ENCODE data around the gene HSDL2.
"Not testable (repeated sequence)": the region's sequence is repeated elsewhere in the genome, so short reads cannot be mapped to it uniquely, and the experiment has no call there.

The HSDL2 gene

DNA sequence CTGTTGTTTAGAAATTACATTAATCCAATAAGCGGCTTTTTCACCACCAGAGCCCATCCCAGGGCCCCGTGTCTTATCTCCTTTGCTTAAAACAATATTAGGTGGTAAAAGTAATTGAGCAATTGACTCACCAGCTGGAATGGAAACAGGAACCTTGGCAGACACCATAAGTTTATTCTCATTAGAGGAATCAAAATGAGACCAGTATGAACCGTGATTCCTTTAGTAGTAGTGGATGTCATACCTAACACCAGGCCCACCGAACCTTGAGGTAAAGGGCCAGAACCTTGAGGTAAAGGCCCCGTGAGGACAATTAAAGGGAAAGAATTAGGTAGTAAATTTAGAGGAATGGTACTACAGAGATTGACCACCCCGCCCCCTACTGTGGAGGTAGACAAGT, 16.5 kb downstream of the HSDL2 start:
- TF ChIP-seq Cebpa-rat (IDR thresholded peaks at IDR 0.05): no peak
- no peaks in the 10 kb centered on the region for H3K27me3 ChIP-seq
- peaks cover 30% of the 10 kb centered on the region for H3K36me3 ChIP-seq
- H3K4me3 ChIP-seq: no peak overlapping the region
- H3K4me2 ChIP-seq: no peak overlapping the region
- no peak overlapping the region for H3K9ac ChIP-seq
- no peaks in the 10 kb centered on the region for H4K20me1 ChIP-seq
- no peak overlapping the region for H3K27ac ChIP-seq
- no peaks in the 10 kb centered on the region for H3K4me1 ChIP-seq
- peaks cover 37% of the 10 kb centered on the region for H3K9me3 ChIP-seq

GRCh38 chr9:112396872-112397271, 17.0 kb downstream of the HSDL2 start:
- Histone ChIP-seq H3K36me3 (peaks cover 30% of the 10 kb centered on the region), H3K27me3 (no peaks in the 10 kb centered on the region), H3K9ac (no peak overlapping the region), H4K20me1 (no peaks in the 10 kb centered on the region), H3K4me1 (no peaks in the 10 kb centered on the region), H3K4me3 (no peak overlapping the region), H3K4me2 (no peak overlapping the region), H3K27ac (no peak overlapping the region), H3K9me3 (peaks cover 37% of the 10 kb centered on the region)
- no peak for TF ChIP-seq Cebpa-rat (IDR thresholded peaks at IDR 0.05)

DNA sequence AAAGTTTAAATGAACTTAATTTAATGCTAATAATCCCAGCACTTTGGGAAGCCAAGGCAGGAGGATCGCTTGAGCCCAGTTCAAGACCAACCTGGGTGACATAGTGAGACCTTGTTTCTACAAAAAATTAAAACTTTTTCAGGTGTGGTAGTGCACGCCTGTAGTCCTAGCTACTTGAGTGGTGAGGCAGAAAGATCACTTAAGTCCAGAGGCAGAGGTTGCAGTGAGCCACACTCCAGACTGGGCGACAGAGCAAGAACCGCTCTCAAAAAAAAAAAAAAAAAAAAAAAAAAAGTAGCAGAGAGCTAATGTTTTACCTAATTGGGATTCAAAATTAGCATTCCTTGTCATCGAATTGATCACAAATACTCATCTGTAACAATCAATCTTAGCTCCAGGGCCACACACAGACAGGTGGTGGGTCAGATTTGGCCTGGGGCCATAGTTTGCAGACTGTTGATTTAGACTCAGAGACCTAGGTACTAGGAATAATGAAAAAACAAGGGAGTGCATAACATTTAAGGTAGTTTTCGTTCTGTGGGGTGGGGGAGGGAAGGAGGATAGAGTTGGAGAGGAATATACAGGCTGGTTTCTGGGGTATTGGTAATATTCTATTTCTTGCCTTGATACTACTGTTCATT, 21.4 kb downstream of the HSDL2 start:
- no peaks in the 10 kb centered on the region for H3K27me3 ChIP-seq
- H3K9me3 ChIP-seq: peaks cover 37% of the 10 kb centered on the region
- H3K9ac ChIP-seq: no peak overlapping the region
- H3K27ac ChIP-seq: no peak overlapping the region
- TF ChIP-seq Cebpa-rat (IDR thresholded peaks at IDR 0.05): no peak
- H4K20me1 ChIP-seq: no peaks in the 10 kb centered on the region
- no peak overlapping the region for H3K4me2 ChIP-seq
- H3K36me3 ChIP-seq: peaks cover 34% of the 10 kb centered on the region
- no peaks in the 10 kb centered on the region for H3K4me1 ChIP-seq
- H3K4me3 ChIP-seq: no peak overlapping the region

DNA sequence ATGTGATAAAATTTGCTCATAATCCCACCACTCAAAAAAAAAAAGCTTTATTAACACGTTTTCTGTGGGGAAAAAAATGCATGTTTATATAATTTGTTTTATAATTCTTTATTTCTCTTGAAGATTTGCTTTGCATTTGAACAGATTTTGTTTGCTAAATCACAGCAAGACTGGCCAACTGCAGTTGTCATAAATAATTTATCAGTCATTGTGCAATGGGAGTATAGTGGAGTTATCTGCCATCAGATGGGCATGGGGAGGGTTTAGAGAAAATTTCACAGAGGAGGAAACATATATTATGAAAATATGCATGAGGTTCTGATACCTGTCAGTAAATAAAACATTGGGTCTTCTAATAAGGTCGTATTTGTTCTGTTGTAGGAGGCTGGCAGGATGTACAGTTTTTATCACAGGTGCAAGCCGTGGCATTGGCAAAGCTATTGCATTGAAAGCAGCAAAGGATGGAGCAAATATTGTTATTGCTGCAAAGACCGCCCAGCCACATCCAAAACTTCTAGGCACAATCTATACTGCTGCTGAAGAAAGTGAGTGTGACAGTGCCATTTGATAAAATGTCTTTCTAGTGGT, 23.8 kb downstream of the HSDL2 start:
- H3K4me2 ChIP-seq: no peak overlapping the region
- H3K9me3 ChIP-seq: peaks cover 17% of the 10 kb centered on the region
- H3K4me1 ChIP-seq: no peaks in the 10 kb centered on the region
- H3K27ac ChIP-seq: no peak overlapping the region
- no peak overlapping the region for H3K4me3 ChIP-seq
- H4K20me1 ChIP-seq: no peaks in the 10 kb centered on the region
- no peaks in the 10 kb centered on the region for H3K27me3 ChIP-seq
- no peak overlapping the region for H3K9ac ChIP-seq
- no peak for TF ChIP-seq Cebpa-rat (IDR thresholded peaks at IDR 0.05)
- H3K36me3 ChIP-seq: peaks cover 33% of the 10 kb centered on the region

DNA sequence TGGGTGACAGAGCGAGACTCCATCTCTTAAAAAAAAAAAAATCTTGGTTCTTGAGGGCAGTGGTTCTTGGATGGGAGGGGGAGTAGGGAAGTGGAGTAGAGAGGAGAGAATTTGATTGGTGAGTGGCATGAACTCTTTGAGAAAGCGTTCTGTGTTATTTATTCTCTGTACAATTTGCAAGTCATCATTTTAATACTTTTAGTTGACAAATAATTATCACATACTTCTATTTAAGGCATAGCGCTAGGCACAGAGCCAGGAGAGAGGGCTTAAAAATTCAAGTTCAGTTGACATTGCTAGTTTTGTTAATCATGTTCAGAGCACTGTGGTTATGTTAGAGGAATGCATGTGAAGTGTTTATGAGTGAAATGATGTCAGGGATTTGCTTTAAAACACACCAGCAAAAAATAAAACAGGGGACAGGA, 24.6 kb downstream of the HSDL2 start:
- Histone ChIP-seq H3K4me2 (no peak overlapping the region), H3K4me1 (no peaks in the 10 kb centered on the region), H3K27me3 (no peaks in the 10 kb centered on the region), H3K4me3 (no peak overlapping the region), H4K20me1 (no peaks in the 10 kb centered on the region), H3K9ac (no peak overlapping the region), H3K27ac (no peak overlapping the region), H3K36me3 (peaks cover 32% of the 10 kb centered on the region), H3K9me3 (peaks cover 8% of the 10 kb centered on the region)
- TF ChIP-seq Cebpa-rat (IDR thresholded peaks at IDR 0.05): no peak

DNA sequence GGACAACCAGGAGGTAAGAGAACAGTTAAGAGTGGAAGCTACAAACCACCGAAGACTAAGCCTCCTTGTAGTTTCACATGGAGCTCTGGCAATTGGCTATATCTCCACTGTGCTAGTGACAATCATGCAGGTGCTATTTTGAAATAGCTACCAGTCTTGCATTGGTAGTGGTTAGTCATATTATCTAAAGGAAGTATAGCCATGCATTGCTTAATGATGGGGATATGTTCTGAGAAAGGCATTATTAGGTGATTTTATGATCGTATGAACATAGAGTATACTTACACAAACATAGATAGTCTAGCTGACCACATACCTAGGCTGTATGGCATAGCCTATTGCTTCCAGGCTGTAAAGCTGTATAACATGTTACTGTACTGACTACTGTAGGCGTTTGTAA, 28.4 kb downstream of the HSDL2 start:
- Histone ChIP-seq H3K27me3 (no peaks in the 10 kb centered on the region), H3K9ac (no peak overlapping the region), H4K20me1 (no peaks in the 10 kb centered on the region), H3K4me1 (no peaks in the 10 kb centered on the region), H3K4me3 (no peak overlapping the region), H3K27ac (no peak overlapping the region), H3K9me3 (no peaks in the 10 kb centered on the region), H3K36me3 (peaks cover 36% of the 10 kb centered on the region), H3K4me2 (no peak overlapping the region)
- no peak for TF ChIP-seq Cebpa-rat (IDR thresholded peaks at IDR 0.05)

DNA sequence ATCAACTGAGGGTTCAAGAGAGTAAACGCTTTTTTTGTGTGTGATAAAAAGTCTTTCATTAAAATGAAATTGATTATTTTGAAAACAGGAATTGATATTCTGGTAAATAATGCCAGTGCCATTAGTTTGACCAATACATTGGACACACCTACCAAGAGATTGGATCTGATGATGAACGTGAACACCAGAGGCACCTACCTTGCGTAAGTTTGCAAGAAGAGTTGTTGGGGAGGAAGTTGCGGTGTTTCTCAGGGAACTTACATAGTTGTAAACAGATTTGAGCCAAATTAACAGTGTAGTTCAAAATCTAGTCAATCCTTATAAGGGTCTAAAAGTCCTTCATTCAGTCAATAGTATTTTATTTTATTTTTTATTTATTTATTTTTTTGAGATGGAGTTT, 28.9 kb downstream of the HSDL2 start:
- no peaks in the 10 kb centered on the region for H4K20me1 ChIP-seq
- H3K27ac ChIP-seq: no peak overlapping the region
- no peaks in the 10 kb centered on the region for H3K9me3 ChIP-seq
- no peak overlapping the region for H3K4me2 ChIP-seq
- H3K4me1 ChIP-seq: no peaks in the 10 kb centered on the region
- no peak overlapping the region for H3K4me3 ChIP-seq
- no peak for TF ChIP-seq Cebpa-rat (IDR thresholded peaks at IDR 0.05)
- no peak overlapping the region for H3K9ac ChIP-seq
- no peaks in the 10 kb centered on the region for H3K27me3 ChIP-seq
- H3K36me3 ChIP-seq: peaks cover 37% of the 10 kb centered on the region

- no peak overlapping the region for H3K27ac ChIP-seq
- H3K9ac ChIP-seq: no peak overlapping the region
- no peaks in the 10 kb centered on the region for H3K9me3 ChIP-seq
- no peak overlapping the region for H3K4me3 ChIP-seq
- no peaks in the 10 kb centered on the region for H3K27me3 ChIP-seq
- no peaks in the 10 kb centered on the region for H4K20me1 ChIP-seq
- H3K4me1 ChIP-seq: no peaks in the 10 kb centered on the region
- H3K4me2 ChIP-seq: no peak overlapping the region
- TF ChIP-seq Cebpa-rat (IDR thresholded peaks at IDR 0.05): no peak
- peaks cover 37% of the 10 kb centered on the region for H3K36me3 ChIP-seq
Observed at GRCh38 chr9:112409758-112410157, 29.9 kb downstream of the HSDL2 start.

- H3K4me3 ChIP-seq: no peak overlapping the region
- peaks cover 30% of the 10 kb centered on the region for H3K36me3 ChIP-seq
- H3K27me3 ChIP-seq: no peaks in the 10 kb centered on the region
- TF ChIP-seq Cebpa-rat (IDR thresholded peaks at IDR 0.05): no peak
- H4K20me1 ChIP-seq: no peaks in the 10 kb centered on the region
- H3K9ac ChIP-seq: no peak overlapping the region
- no peaks in the 10 kb centered on the region for H3K9me3 ChIP-seq
- no peak overlapping the region for H3K4me2 ChIP-seq
- no peaks in the 10 kb centered on the region for H3K4me1 ChIP-seq
- H3K27ac ChIP-seq: no peak overlapping the region
Observed at GRCh38 chr9:112411626-112412027, 31.7 kb downstream of the HSDL2 start.

DNA sequence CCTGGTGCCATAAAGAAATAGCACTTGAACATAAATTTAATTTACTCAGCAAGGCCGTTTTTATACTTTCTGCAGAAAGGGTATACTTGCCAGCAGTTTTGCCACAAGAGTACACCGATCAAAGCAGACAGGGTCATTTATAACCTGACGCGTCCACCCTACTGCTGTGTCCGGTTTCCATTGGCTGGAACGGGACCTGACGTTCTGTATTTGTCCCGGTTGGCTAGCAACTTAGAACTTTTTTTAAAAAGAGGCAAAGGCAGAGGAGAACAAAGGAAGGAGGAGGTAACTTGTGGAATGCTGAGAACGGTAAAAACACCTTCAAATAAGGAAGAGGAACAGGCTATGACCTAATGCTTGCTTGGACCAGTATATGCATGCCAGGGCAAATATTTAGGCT, 33.8 kb downstream of the HSDL2 start:
- not testable (repeated sequence) for H3K9ac ChIP-seq, H3K4me3 ChIP-seq, H3K27ac ChIP-seq, H3K9me3 ChIP-seq, H3K4me1 ChIP-seq, H4K20me1 ChIP-seq, H3K4me2 ChIP-seq, H3K27me3 ChIP-seq
- peaks cover 12% of the 10 kb centered on the region for H3K36me3 ChIP-seq

- no peaks in the 10 kb centered on the region for H3K9me3 ChIP-seq
- H3K36me3 ChIP-seq: peaks cover 19% of the 10 kb centered on the region
- no peak overlapping the region for H3K27ac ChIP-seq
- no peak for TF ChIP-seq Cebpa-rat (IDR thresholded peaks at IDR 0.05)
- no peaks in the 10 kb centered on the region for H3K4me1 ChIP-seq
- no peak overlapping the region for H3K9ac ChIP-seq
- no peaks in the 10 kb centered on the region for H4K20me1 ChIP-seq
- H3K27me3 ChIP-seq: no peaks in the 10 kb centered on the region
- H3K4me2 ChIP-seq: no peak overlapping the region
- no peak overlapping the region for H3K4me3 ChIP-seq
Observed at GRCh38 chr9:112420208-112420607, 40.3 kb downstream of the HSDL2 start.

All from BLaER1 (cell line).